T47D (cell line): ENCODE results near the gene LZTR1.

Experiments
- DNase-seq, 2 experiments: peaks; one replicate each; pipeline versions ENCODE4 v3.0.0 to v3.0.0-alpha.2; 2011 to 2012; ENCODE audit warnings: low read depth in 1 of 2, low spot score in 1 of 2
- JUND ChIP-seq: IDR thresholded peaks from 2 replicates; pipeline ENCODE4 v1.6.1; 2012; ENCODE audit warnings: low read depth
- in situ Hi-C: cut with HindIII; loops from 2 replicates; pipeline ENCODE4 v1.10.0; 2016; ENCODE audit warnings: low sequenced_read_pairs, low pct_unique_long_range_greater_than_20kb

Gene LZTR1

DNA sequence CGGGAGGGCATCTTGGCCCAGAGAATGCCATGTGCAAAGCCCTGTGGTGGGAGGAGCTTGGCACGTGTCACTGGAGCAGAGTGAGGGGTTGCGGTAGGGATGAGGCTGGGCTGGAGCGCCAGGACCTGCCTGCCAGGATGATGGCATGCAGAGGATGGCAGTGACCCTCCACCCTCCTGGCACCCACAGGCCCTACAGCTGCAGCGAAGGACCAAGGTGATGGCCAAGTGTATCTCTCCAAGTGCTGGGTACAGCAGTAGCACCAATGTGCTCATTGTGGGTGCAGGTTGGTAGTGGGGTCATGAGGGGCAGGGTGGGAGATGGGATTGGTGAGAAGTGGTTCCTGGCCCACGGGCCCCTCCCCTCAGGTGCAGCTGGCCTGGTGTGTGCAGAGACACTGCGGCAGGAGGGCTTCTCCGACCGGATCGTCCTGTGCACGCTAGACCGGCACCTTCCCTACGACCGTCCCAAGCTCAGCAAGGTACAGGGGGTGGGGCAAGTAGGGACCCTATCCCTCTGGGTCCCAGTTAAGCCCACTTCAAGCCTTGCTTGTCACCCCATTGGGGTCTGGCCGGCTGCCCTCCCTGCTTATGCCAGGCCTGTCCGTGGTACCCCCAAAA is 7.7 kb upstream of the LZTR1 start:
- in situ Hi-C loops, result no loop called here
- TF ChIP-seq JUND, result no peak
- no peak for DNase-seq

DNA sequence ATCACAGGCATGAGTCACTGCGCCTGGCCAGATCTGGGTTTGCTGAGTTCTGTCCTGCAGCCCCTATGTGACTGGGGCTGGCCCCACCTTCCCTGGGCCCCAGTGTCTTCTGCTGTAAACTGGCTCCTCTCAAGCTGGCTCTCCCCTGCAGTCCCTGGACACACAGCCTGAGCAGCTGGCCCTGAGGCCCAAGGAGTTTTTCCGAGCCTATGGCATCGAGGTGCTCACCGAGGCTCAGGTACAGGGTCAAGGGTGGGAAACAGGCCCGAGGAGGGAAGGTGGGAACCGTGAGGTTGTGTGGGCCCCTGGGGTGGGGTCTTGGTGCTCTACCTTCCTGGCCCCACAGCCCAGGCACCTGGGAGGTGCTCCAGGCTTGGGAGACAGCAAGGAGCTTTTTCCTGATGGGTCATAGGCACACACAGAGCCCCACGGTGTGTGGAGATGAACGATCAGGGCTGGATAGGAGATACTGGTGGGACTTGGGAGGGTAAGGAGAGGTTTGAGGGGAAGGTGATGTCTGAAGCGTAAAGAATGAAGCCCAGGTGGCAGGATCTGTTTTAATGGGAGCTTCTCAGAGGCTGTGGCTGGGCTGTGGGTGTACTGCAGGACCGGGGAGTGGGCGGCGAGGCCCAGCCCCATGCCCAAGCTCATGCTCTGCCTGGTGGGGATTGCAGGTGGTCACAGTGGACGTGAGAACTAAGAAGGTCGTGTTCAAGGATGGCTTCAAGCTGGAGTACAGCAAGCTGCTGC is 6.4 kb upstream of the LZTR1 start:
- no peak for DNase-seq
- in situ Hi-C loops, result no loop called here
- no peak for TF ChIP-seq JUND

DNA sequence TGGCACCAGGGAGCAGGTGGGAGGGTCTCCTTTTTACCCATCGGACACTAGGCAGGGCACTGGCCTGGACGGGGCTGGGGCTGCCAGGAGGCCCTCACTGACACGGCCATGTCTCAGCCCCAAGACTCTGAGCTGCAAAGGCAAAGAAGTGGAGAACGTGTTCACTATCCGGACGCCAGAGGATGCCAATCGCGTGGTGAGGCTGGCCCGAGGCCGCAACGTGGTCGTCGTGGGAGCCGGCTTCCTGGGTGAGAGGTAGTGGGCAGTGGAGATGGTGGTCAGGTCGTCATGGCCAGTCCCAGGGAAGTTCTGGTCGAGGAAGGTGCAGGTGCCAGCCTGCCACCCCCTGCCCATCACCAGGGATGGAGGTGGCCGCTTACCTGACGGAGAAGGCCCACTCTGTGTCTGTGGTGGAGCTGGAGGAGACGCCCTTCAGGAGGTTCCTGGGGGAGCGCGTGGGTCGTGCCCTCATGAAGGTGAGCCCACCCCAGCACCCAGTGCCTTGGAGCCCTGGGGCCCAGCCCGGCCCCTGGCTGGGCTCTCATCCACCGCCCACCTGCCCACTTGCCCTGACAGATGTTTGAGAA is 5.7 kb upstream of the LZTR1 start:
- in situ Hi-C loops, result no loop called here
- TF ChIP-seq JUND, result no peak
- DNase-seq, result no peak

DNA sequence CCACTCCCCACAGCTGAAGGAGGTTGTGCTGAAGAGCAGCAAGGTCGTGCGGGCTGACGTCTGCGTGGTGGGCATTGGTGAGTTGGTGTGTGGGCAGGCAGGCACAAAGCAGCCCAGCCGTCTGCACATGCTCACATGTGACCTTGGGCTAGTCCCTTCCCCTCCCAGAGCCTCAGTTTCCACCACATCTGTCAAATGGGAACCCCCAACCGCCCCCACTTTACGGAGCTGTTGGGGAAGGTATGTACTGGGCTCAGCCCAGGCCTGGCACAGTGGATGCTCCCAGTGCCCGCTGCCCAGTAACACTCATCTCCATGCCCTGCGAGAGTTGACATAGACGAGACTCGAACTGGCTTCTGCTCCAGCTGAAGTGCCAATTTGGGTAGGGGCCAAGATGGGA is 5.1 kb upstream of the LZTR1 start:
- in situ Hi-C loops, result no loop called here
- TF ChIP-seq JUND, result no peak
- no peak for DNase-seq

DNA sequence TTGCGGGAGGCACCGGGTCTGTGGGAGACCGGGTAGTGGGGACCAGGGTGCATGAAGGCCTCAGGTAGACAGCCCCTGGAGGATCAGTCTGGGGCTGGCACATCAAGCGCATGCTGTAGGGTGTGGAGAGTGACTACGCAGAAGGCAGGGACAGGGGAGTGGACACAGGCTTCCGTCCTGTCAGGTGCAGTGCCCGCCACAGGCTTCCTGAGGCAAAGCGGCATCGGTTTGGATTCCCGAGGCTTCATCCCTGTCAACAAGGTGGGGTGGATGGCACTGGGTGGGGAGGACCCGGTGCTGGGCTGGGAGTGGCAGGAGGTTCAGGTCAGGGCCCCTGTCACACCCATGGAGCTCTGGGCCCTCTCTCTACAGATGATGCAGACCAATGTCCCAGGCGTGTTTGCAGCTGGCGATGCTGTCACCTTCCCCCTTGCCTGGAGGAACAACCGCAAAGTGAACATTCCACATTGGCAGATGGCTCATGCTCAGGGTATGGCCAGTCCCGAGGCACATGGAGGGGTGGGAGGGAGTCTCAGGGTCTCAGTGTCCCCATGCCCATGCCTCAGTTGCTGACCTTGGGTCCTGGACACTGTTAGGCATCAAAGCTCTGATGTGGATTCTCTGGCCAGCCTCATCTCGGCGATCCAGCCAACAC is 4.5 kb upstream of the LZTR1 start:
- DNase-seq, result no peak
- TF ChIP-seq JUND, result no peak
- in situ Hi-C loops, result no loop called here

DNA sequence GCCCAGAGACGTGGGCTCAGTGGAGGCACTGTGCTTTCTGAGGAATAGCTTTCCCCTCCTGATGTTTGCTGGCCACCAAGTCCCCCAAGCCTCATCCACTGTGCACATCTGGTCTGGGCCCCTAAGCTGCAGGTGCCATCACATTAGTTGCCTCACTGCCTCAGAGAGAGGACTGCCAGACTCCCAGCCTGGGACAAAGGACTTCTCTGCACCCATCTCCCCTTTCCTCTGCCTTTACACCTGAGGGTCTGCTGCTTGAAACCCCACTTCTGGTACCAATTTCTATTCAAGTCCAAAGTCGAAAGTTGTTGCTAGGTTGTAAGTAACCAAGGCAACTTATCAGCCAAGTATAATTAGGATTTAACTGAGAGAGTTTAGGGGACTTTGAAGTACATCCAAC is 3.7 kb upstream of the LZTR1 start:
- no peak for DNase-seq
- in situ Hi-C loops, result no loop called here
- TF ChIP-seq JUND, result no peak

DNA sequence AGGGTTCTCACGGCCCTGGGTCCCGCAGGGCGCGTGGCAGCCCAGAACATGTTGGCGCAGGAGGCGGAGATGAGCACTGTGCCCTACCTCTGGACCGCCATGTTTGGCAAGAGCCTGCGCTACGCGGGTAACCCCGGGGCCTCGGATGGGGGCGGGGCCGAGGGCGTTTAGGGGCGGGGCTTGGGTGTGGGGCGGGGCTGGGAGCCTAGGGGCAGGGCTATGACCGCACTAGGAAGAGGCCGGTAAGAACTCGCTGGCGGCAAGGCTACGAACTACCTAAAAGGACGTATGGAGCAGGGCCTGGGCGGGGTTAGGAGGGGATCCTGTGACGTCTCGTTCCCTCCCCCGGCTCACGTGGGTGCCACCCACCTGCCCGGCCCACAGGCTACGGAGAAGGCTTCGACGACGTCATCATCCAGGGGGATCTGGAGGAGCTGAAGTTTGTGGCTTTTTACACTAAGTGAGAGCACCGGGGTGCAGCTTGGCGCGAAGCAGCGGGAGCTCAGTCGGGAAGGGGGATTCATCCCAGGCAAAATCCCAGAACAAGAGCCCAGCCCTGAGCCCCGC is 2.8 kb upstream of the LZTR1 start:
- in situ Hi-C loops, result no loop called here
- peak; percentile 80 to 94 for DNase-seq

DNA sequence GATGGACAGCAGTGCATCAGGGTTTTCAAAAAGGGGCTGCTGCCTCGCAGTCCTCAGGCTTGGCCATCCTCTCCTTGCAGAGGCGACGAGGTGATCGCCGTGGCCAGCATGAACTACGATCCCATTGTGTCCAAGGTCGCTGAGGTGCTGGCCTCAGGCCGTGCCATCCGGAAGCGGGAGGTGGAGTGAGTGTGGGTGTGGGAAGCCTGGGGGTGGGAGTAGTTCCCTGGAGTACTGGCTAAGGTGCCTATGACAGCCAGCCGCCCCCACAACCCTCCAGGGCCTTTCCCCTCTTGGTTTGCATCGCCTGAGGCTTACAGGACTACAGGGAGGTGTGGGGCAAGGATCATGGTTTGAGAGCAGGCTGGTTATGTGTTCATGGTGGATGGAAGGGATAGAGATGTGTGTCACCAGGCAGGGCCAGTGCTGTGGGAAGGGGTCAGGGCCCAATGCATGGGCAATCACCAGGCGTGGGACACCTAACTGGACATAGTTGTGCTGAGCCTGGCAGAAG is 2.1 kb upstream of the LZTR1 start:
- in situ Hi-C loops, result no loop called here
- no peak for TF ChIP-seq JUND
- DNase-seq, result no peak

More for the DNA sequence above, 2.8 kb upstream of the LZTR1 start:
- no peak for TF ChIP-seq JUND

DNA sequence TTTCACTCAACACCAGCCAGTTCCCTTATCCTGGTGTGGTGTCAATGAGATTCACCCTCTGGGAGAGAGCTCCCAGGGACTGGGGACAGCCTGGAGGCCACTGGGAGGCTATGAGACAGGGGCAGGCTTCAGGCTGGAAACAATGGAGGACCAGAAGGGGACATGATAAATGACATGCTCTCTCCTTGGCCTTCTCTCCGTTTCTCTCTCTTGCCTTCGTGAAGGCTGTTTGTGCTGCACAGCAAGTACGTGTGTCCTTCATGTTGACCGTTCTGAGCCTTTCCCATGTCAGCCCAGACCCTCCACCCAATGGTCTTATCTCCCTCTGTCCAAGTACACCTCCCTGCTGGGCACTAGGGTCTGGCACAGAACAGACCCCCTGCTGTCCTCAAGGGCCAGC is 1.6 kb upstream of the LZTR1 start:
- in situ Hi-C loops, result no loop called here
- no peak for DNase-seq
- no peak for TF ChIP-seq JUND

DNA sequence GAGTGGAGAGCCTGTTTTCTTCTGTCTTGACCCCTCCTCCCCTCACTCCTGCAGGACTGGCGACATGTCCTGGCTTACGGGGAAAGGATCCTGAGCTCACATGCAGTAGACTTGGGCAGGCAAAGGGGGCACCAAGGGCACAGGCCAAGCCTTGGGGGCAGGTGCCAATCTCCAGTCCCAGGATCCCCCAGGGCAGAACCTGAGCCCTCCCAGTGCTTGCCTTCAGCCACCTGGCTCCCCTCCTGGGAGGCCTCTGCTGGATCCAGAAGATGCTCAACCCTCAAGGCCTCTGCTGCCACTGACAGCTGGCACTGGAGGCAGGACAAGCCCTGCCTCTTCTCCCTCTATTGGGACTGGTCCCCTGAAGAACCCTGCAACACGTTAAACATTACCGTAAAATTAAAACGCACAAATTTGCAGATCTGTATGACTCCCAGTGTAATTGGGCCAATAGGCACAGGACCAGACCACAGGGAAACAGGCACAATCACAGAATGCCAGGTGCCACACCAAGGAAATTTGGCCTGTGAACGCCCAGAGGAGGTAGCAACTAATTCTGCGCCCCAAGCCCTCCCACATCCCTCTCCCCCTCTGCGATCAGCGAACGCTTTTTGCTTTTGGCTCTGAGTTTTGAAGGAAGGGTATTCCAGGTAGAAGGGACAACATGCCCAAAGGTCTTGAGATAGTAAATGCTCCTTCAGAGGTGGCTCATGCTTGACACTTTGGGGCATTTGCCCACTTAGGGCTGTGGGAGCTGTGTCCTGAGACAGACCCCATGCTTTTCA is 967 bp upstream of the LZTR1 start:
- in situ Hi-C loops, result no loop called here

DNA sequence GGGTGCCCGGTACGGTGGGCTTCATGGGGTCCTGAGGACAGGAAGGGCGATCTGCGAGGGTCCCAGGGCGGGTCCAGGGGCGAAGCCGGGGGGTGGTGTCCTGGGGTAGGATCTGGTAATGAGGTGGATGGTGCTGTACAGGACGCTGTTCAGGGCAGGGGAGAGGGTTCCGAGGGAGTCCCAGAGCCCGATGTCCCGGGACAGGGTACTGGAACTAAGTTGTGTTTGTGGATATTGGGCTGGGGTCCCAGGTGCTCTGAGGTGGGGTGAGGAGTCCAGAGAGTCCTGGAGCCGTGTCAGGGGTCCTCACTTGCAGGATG is 426 bp downstream of the LZTR1 start:
- no peak for DNase-seq
- in situ Hi-C loops, result no loop called here
- no peak for TF ChIP-seq JUND

More for the DNA sequence above, 967 bp upstream of the LZTR1 start:
- TF ChIP-seq JUND, result no peak
- DNase-seq, result no peak
